Lung (tissue), 12 donors: Measurements from ENCODE around the gene PLXNA3. TPM values are rescaled to one million over a fixed set of nuclear protein-coding genes. Genes with fewer than 3 reads are reported as not detected.

Experiments used
- ATAC-seq: fragments of 200-7000 bp; cut with Tn5 transposase; one replicate; pipeline ENCODE4 v1.9.1; 2020; ENCODE audit warnings: moderate number of reproducible peaks; ENCODE audit not compliant: insufficient read depth, low FRiP score
- DNase-seq, 3 donors: peaks; one replicate each; pipeline ENCODE4 v3.0.0-alpha.2; 2013 to 2017
- H3K27ac ChIP-seq, 2 donors: one replicate each; pipeline ENCODE4 v1.5.1; 2013; ENCODE audit warnings: mild to moderate bottlenecking in 2 of 2, moderate library complexity in 2 of 2, control low read depth in 1 of 2, inconsistent platforms in 1 of 2, low read depth in 1 of 2, low read length in 1 of 2
- H3K27me3 ChIP-seq, 3 donors: one replicate each; pipeline ENCODE4 v1.5.1; 2013; ENCODE audit warnings: low read length in 2 of 3; ENCODE audit not compliant: control insufficient read depth in 3 of 3, insufficient read depth in 3 of 3
- H3K36me3 ChIP-seq, 4 donors: one replicate each; pipeline ENCODE4 v1.5.1; 2013; ENCODE audit warnings: low read length in 4 of 4, mild to moderate bottlenecking in 1 of 4, moderate library complexity in 1 of 4; ENCODE audit not compliant: control insufficient read depth in 4 of 4, insufficient read depth in 4 of 4
- H3K4me1 ChIP-seq, 5 donors: one replicate each; pipeline ENCODE4 v1.5.1; 2013; ENCODE audit warnings: low read length in 5 of 5, mild to moderate bottlenecking in 2 of 5, moderate library complexity in 1 of 5; ENCODE audit not compliant: control insufficient read depth in 5 of 5, insufficient read depth in 5 of 5
- H3K4me3 ChIP-seq: one replicate; pipeline ENCODE4 v1.5.1; 2013; ENCODE audit warnings: mild to moderate bottlenecking, control low read depth, moderate library complexity
- H3K9ac ChIP-seq, 2 donors: one replicate each; pipeline ENCODE4 v1.5.1; 2013; ENCODE audit warnings: low read length in 2 of 2, control low read depth in 1 of 2; ENCODE audit not compliant: insufficient read depth in 1 of 2
- H3K9me3 ChIP-seq, 4 donors: one replicate each; pipeline ENCODE4 v1.5.1; 2013; ENCODE audit warnings: low read length in 3 of 4, mild to moderate bottlenecking in 1 of 4, moderate library complexity in 1 of 4; ENCODE audit not compliant: control insufficient read depth in 4 of 4, insufficient read depth in 3 of 4
- WGBS, 2 donors: extraction: QIAGEN DNeasy Blood & Tissue Kit; methylation state at CpG; one replicate each; pipeline ENCODE4 v1.1.7; 2013; 5-methylcytosine and 5-hydroxymethylcytosine counted together
- polyA plus RNA-seq, 2 donors: library from polyadenylated mRNA; stranded (reverse); fragments of 200-250 nt; gene quantifications; one replicate each; pipeline ENCODE4 v1.2.1, GENCODE V29; 2013
- total RNA-seq, 2 donors: library from RNA; depleted of rRNA in 1 of 2; stranded (reverse); fragments of >200 nt in 1 of 2; gene quantifications; one replicate each; pipeline ENCODE4 v1.2.1, GENCODE V29; 2014 to 2021
- TF ChIP-seq, protein P1 (sequence below): IDR thresholded peaks from 2 replicates; pipeline ENCODE4 v1.5.1; 2012; ENCODE audit warnings: mild to moderate bottlenecking; ENCODE audit errors: control extremely low read depth, extremely low read depth
- donor health status: control.
- donor health status: control.
- donor health status: Bipolar disorder and iron deficiency.
- donor health status: healthy.
- donor health status: DM: yes; HTN: yes; CAD: no.

The PLXNA3 gene
- total and polyA plus RNA-seq, 4 donors, result 10.2 to 61.1 (median 16.7) TPM

DNA sequence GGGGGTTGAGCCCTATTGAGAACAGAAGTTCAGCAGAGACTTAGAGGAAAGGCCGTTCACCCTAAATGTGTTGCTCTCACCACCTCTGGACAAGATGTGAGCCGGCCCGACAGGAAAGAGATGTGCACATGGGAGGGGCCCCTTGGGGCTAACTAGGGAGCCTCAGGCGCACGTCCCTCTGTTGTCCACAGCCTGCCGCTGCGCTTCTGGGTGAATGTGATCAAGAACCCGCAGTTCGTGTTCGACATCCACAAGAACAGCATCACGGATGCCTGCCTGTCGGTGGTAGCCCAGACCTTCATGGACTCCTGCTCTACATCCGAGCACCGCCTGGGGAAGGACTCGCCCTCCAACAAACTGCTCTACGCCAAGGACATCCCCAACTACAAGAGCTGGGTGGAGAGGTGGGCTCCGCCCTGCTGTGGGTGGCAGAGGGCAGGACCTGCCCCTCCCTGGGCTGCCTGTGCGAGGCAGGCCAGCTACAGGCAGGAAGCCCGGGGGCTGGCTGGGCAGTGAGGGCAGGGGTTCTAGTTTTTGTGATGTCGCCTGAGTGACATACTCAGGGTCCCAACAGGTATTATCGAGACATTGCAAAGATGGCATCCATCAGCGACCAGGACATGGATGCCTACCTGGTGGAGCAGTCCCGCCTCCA, 13.0 kb downstream of the PLXNA3 start:
- Histone ChIP-seq H3K36me3 (peaks cover 2 to 37% (median 6%) of the 10 kb centered on the region in 4 donors), H3K27me3 (no peaks in the 10 kb centered on the region), H3K4me1 (no peaks in the 10 kb centered on the region), H3K27ac (no peak overlapping the region), H3K9ac (no peak overlapping the region), H3K4me3 (no peak overlapping the region), H3K9me3 (peaks cover 0 to 7% (median 0%) of the 10 kb centered on the region in 4 donors)
- DNase-seq (no peak), ATAC-seq (no peak)
- TF ChIP-seq, protein P1, sequence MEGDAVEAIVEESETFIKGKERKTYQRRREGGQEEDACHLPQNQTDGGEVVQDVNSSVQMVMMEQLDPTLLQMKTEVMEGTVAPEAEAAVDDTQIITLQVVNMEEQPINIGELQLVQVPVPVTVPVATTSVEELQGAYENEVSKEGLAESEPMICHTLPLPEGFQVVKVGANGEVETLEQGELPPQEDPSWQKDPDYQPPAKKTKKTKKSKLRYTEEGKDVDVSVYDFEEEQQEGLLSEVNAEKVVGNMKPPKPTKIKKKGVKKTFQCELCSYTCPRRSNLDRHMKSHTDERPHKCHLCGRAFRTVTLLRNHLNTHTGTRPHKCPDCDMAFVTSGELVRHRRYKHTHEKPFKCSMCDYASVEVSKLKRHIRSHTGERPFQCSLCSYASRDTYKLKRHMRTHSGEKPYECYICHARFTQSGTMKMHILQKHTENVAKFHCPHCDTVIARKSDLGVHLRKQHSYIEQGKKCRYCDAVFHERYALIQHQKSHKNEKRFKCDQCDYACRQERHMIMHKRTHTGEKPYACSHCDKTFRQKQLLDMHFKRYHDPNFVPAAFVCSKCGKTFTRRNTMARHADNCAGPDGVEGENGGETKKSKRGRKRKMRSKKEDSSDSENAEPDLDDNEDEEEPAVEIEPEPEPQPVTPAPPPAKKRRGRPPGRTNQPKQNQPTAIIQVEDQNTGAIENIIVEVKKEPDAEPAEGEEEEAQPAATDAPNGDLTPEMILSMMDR, result no peak
- 90 to 96% methylated on average over 15 to 23 of the region's 23 CpGs for WGBS, 2 donors

DNA sequence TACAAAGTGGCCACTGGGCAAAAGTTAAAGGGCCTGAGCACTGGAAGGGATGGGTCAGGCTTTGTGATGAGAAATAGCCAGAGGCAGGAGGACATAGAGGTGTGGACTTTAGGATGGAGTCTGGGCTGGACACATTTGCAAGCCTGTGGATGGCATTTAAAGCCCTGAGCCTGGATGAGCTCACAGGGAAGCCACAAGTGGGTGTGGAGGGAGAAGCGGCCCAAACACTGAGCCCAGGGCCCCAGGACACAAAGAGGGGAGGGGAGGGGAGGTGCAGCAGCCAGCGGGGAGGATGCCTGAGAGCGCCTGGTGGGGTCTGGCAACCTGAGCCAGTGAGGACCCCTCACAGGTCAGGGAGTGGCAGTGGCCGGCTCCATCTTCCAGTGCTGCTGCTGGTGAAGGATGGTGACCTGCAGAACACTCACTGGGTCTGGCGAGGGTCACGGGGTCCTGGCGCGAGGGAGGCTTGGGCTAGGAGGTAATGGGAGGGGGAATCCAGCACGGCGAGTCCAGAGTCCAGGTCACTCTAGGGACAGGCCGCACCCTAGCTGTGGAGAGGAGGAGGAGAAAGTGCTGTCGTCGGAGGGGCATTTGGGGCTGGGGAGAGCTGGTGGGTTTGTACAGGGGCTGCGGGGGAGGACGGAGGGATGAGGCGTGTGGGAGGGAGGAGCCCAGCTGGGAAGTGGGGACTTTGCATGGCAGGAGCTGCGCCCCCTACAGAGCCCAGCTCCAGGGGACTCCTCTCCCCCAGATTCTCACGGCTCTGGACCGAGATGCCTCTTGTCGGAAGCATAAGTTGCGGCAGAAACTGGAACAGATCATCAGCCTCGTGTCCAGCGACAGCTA, 14.0 kb downstream of the PLXNA3 start:
- TF ChIP-seq, protein P1, result no peak
- H3K9me3 ChIP-seq, result peaks cover 0 to 7% (median 0%) of the 10 kb centered on the region in 4 donors
- no peak for DNase-seq
- H3K9ac ChIP-seq, result no peak overlapping the region
- WGBS, 2 donors, result 86 to 92% methylated on average over 22 to 23 of the region's 23 CpGs
- no peak overlapping the region for H3K27ac ChIP-seq
- H3K4me1 ChIP-seq, result no peaks in the 10 kb centered on the region
- H3K36me3 ChIP-seq, result peaks cover 2 to 31% (median 6%) of the 10 kb centered on the region in 4 donors
- ATAC-seq, result no peak
- no peaks in the 10 kb centered on the region for H3K27me3 ChIP-seq
- no peak overlapping the region for H3K4me3 ChIP-seq

DNA sequence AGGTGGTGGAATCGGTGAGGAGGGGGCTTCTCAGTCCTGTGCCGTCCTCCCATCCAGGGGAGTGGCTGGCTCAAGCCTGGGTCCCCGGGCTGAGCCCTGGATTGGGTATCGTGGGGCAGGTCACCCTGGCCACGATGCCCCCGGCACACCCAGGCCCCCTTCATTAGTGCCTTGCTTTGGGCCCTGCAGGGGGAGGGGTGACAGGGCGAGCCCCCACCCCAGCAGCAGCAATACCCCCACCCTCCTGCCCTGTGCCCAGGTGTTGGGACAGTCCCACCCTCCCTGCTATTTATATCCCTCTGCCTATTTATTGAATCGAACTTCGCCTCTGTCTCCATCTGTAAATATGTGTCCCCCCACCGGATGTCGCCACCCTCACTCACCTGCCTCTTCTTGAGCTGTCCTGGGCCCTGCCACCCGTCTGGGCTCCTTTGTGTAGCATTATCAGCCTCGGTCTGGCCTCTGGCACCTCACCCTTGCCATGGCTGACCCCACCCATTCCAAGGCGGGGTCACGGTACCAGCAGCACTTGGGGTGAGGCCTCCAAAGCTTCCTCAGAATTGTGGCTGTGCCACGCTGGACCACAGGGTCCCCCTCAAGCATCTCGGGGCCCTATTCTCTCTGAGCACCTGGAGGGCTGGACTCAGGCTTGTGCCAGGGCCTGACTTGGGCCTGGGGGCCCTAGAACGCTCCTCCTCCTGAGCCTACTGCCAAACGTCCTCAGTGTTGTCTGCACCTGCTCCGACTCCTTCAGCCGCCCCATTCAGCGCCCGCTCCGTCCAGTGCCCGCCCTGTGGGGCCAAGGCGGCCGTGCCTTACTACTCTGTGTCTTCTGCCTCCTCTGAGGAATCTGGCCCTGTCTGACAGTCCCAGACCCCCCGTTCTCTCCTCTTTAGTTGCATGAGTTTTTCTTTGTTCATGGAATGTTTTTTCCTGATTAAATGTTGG, 14.9 kb downstream of the PLXNA3 start:
- WGBS, 2 donors, result 78 to 86% methylated on average over 21 to 28 of the region's 28 CpGs
- H3K4me3 ChIP-seq, result no peak overlapping the region

More for the DNA sequence above, 14.9 kb downstream of the PLXNA3 start:
- no peak overlapping the region for H3K9ac ChIP-seq
- H3K9me3 ChIP-seq, result peaks cover 0 to 5% (median 0%) of the 10 kb centered on the region in 4 donors
- TF ChIP-seq, protein P1, result no peak
- peaks cover 2 to 26% (median 6%) of the 10 kb centered on the region in 4 donors for H3K36me3 ChIP-seq
- DNase-seq (no peak), ATAC-seq (no peak)
- no peak overlapping the region for H3K27ac ChIP-seq
- no peaks in the 10 kb centered on the region for H3K4me1 ChIP-seq
- H3K27me3 ChIP-seq, result no peaks in the 10 kb centered on the region
